CD4-positive, alpha-beta T cell (primary cell): ENCODE data around the gene RETREG2. TPM values are rescaled to one million over a fixed set of nuclear protein-coding genes. Genes with fewer than 3 reads are reported as not detected.

ENCODE experiments used
- ATAC-seq: fragments of 200-7000 bp; cut with Tn5 transposase; one replicate; pipeline ENCODE4 v1.10.0; 2022; ENCODE audit warnings: mild to moderate bottlenecking; ENCODE audit not compliant: poor library complexity
- CTCF ChIA-PET: fragments of 350-600 bp; sonication (Branson Sonifier 250); formaldehyde crosslinking; loops from one replicate; lab custom pipeline; 2021; ENCODE audit warnings: antibody characterized with exemption, inconsistent platforms; lab: Charles Lee
- POLR2A ChIA-PET: fragments of 350-600 bp; sonication (Branson Sonifier 250); formaldehyde crosslinking; loops from one replicate; lab custom pipeline; 2021; ENCODE audit warnings: antibody characterized with exemption, inconsistent platforms; lab: Charles Lee
- DNase-seq, 14 experiments: peaks; one replicate each; pipeline ENCODE4 v3.0.0-alpha.2; 2013 to 2020; ENCODE audit warnings: mixed read lengths in 2 of 14
- H3K27ac ChIP-seq, 2 donors: one replicate each; pipeline versions ENCODE4 v1.5.1 to v1.7.0; 2013; ENCODE audit warnings: low read length in 2 of 2, low read depth in 1 of 2, mild to moderate bottlenecking in 1 of 2
- H3K27me3 ChIP-seq, 2 experiments: 1 replicate in 1 of 2; 2 replicates in 1 of 2; pipeline versions ENCODE4 v1.6.1 to v1.7.0; 2013; ENCODE audit warnings: low read length in 2 of 2, control low read depth in 1 of 2, mild to moderate bottlenecking in 1 of 2, moderate library complexity in 1 of 2; ENCODE audit not compliant: insufficient read depth in 2 of 2, control insufficient read depth in 1 of 2
- H3K36me3 ChIP-seq: one replicate; pipeline ENCODE4 v1.6.1; 2013; ENCODE audit warnings: low read length, control low read depth; ENCODE audit not compliant: insufficient read depth
- H3K4me1 ChIP-seq: one replicate; pipeline ENCODE4 v1.6.1; 2013; ENCODE audit warnings: low read length, control low read depth; ENCODE audit not compliant: insufficient read depth
- H3K4me3 ChIP-seq: one replicate; pipeline ENCODE4 v1.5.1; 2013; ENCODE audit warnings: mild to moderate bottlenecking, low read length, moderate library complexity
- H3K9me3 ChIP-seq, 2 experiments: 1 replicate in 1 of 2; 2 replicates in 1 of 2; pipeline versions ENCODE4 v1.6.1 to v1.7.0; 2013; ENCODE audit warnings: low read length in 2 of 2, mild to moderate bottlenecking in 2 of 2, control low read depth in 1 of 2, moderate library complexity in 1 of 2; ENCODE audit not compliant: control insufficient read depth in 1 of 2, insufficient read depth in 1 of 2
- H3K27ac Mint-ChIP-seq: one replicate; pipeline ENCODE4 v1.8.0; 2020; ENCODE audit warnings: mixed read lengths
- H3K27me3 Mint-ChIP-seq: one replicate; pipeline ENCODE4 v1.8.0; 2021; ENCODE audit warnings: mixed read lengths
- H3K36me3 Mint-ChIP-seq: one replicate; pipeline ENCODE4 v1.8.0; 2021; ENCODE audit warnings: low read depth, mixed read lengths
- H3K4me1 Mint-ChIP-seq: one replicate; pipeline ENCODE4 v1.8.0; 2021; ENCODE audit warnings: low read depth, mixed read lengths
- H3K4me3 Mint-ChIP-seq: one replicate; pipeline ENCODE4 v1.8.0; 2020; ENCODE audit warnings: mild to moderate bottlenecking, mixed read lengths
- H3K9me3 Mint-ChIP-seq: one replicate; pipeline ENCODE4 v1.8.0; 2020; ENCODE audit warnings: mixed read lengths
- CTCF ChIP-seq: fragments of 200-600 bp; IDR thresholded peaks from one replicate; pipeline ENCODE4 v1.8.0; 2022; ENCODE audit warnings: antibody characterized with exemption, mild to moderate bottlenecking
- intact Hi-C, 2 experiments: fragments of 100-400 bp; cut with DNase I in 1 of 2; cut with micrococcal nuclease in 1 of 2; formaldehyde crosslinking; loops; one replicate each; pipeline versions ENCODE4 v1.15.1 to v1.9.0; 2023 to 2025; cut with DNase I, micrococcal nuclease
- total RNA-seq, 174 experiments: library from RNA in 2 of 174; stranded (reverse) in 2 of 174; gene quantifications; one replicate each; pipeline ENCODE4 v1.2.3 and lab custom pipeline; 2021 to 2026

Gene RETREG2
- total RNA-seq, 2 experiments from 2014 or later, result 82.3 to 83.2 TPM

GRCh38 chr2:219167997-219168396 lies 10.1 kb upstream of the RETREG2 start:
- ChIA-PET POLR2A (no interaction called here), CTCF (no interaction called here)
- TF ChIP-seq CTCF, result no peak
- peaks cover 15% of the 10 kb centered on the region for H3K36me3 ChIP-seq
- Mint-ChIP-seq H3K36me3 (peaks cover 24% of the 10 kb centered on the region), H3K9me3 (no peaks in the 10 kb centered on the region), H3K4me3 (no peak overlapping the region), H3K27ac (no peak overlapping the region), H3K27me3 (no peaks in the 10 kb centered on the region), H3K4me1 (peaks cover 12% of the 10 kb centered on the region)
- ATAC-seq (no peak), DNase-seq (no peak)
- H3K27ac ChIP-seq, result no peak overlapping the region
- H3K9me3 ChIP-seq, result no peaks in the 10 kb centered on the region
- H3K27me3 ChIP-seq, result no peaks in the 10 kb centered on the region
- intact Hi-C loops, result no loop called here
- peaks cover 10% of the 10 kb centered on the region for H3K4me1 ChIP-seq
- no peak overlapping the region for H3K4me3 ChIP-seq

- no peak for ATAC-seq
- no peak overlapping the region for H3K27ac ChIP-seq
- Mint-ChIP-seq H3K9me3 (no peaks in the 10 kb centered on the region), H3K4me1 (peaks cover 12% of the 10 kb centered on the region), H3K27me3 (no peaks in the 10 kb centered on the region), H3K36me3 (peaks cover 29% of the 10 kb centered on the region), H3K4me3 (no peak overlapping the region), H3K27ac (no peak overlapping the region)
- no peaks in the 10 kb centered on the region for H3K9me3 ChIP-seq
- intact Hi-C loops, result no loop called here
- no peak for DNase-seq
- H3K4me1 ChIP-seq, result peaks cover 15% of the 10 kb centered on the region
- TF ChIP-seq CTCF, result no peak
- POLR2A ChIA-PET, result no interaction called here
- no peak overlapping the region for H3K4me3 ChIP-seq
- CTCF ChIA-PET, result no interaction called here
- H3K36me3 ChIP-seq, result peaks cover 20% of the 10 kb centered on the region
- no peaks in the 10 kb centered on the region for H3K27me3 ChIP-seq
These were observed 9.5 kb upstream of the RETREG2 start for GRCh38 chr2:219168526-219168925.

- POLR2A ChIA-PET, result no interaction called here
- intact Hi-C loops, result no loop called here
- Mint-ChIP-seq H3K4me1 (peaks cover 14% of the 10 kb centered on the region), H3K27ac (no peak overlapping the region), H3K27me3 (no peaks in the 10 kb centered on the region), H3K4me3 (no peak overlapping the region), H3K36me3 (peaks cover 32% of the 10 kb centered on the region), H3K9me3 (no peaks in the 10 kb centered on the region)
- H3K36me3 ChIP-seq, result peaks cover 24% of the 10 kb centered on the region
- CTCF ChIA-PET, result interaction anchor here (1.0 kb wide), 1 partner anchor 43 kb away, joined by 4 read pairs; no protein-coding TSS in a partner anchor
- H3K27ac ChIP-seq, result no peak overlapping the region
- no peak overlapping the region for H3K4me3 ChIP-seq
- no peaks in the 10 kb centered on the region for H3K9me3 ChIP-seq
- no peak for TF ChIP-seq CTCF
- peaks cover 19% of the 10 kb centered on the region for H3K4me1 ChIP-seq
- H3K27me3 ChIP-seq, result no peaks in the 10 kb centered on the region
- DNase-seq, result no peak
- no peak for ATAC-seq
These were observed 9.1 kb upstream of the RETREG2 start for GRCh38 chr2:219168932-219169331.
